ENCODE results near the gene FUT8.

- TF ChIP-seq CTCF (IDR thresholded peaks at IDR 0.05) (no peak), POLR2A (IDR thresholded peaks at IDR 0.05) (no peak)
These were observed 310.8 kb downstream of the FUT8 start for GRCh38 chr14:65723348-65723747.
